ENCODE data around the gene SEC24A.
"Not testable (repeated sequence)": the region's sequence is repeated elsewhere in the genome, so short reads cannot be mapped to it uniquely, and the experiment has no call there.

Gene SEC24A

GRCh38 chr5:134738963-134739661 is 90.5 kb downstream of the SEC24A start:
- no peak for DNase-seq (ENCODE audit: low read depth in 2 of 3, low spot score in 2 of 3)

- no peak for DNase-seq (ENCODE audit: low read depth in 2 of 3, low spot score in 2 of 3)
Measured at GRCh38 chr5:134741052-134741451, 92.5 kb downstream of the SEC24A start.

GRCh38 chr5:134742134-134742533 is 93.5 kb downstream of the SEC24A start:
- DNase-seq (ENCODE audit: low read depth in 2 of 3, low spot score in 2 of 3): no peak

- DNase-seq (ENCODE audit: low read depth in 2 of 3, low spot score in 2 of 3): no peak
Measured at GRCh38 chr5:134749415-134749814, 100.8 kb downstream of the SEC24A start.

GRCh38 chr5:134758176-134758503 is 109.6 kb downstream of the SEC24A start:
- peak in 1 of 3 experiments; percentile 2 for DNase-seq (ENCODE audit: low read depth in 2 of 3, low spot score in 2 of 3)

- peak; percentile 73 to 90 (median 85) for DNase-seq (ENCODE audit: low read depth in 2 of 3, low spot score in 2 of 3)
Measured at GRCh38 chr5:134758504-134759341, 110.1 kb downstream of the SEC24A start, which contains the start of gene DDX46. Gene DDX46 (plus strand): TSS chr5:134758779. CDS start chr5:134758939, 160 bp downstream.

- not testable (repeated sequence) for DNase-seq (ENCODE audit: low read depth in 2 of 3, low spot score in 2 of 3)
Measured at GRCh38 chr5:134767528-134768291, 119.1 kb downstream of the SEC24A start.

- no peak for DNase-seq (ENCODE audit: low read depth in 2 of 3, low spot score in 2 of 3)
Measured at GRCh38 chr5:134769206-134769605, 120.6 kb downstream of the SEC24A start.

GRCh38 chr5:134772461-134773125 is 124.0 kb downstream of the SEC24A start:
- no peak for DNase-seq (ENCODE audit: low read depth in 2 of 3, low spot score in 2 of 3)

GRCh38 chr5:134777366-134777765 is 128.8 kb downstream of the SEC24A start:
- no peak for DNase-seq (ENCODE audit: low read depth in 2 of 3, low spot score in 2 of 3)

Measured in activated CD8-positive, alpha-beta memory T cell treated with anti-CD3 and anti-CD28 coated beads for 48 hours (primary cell).